CD4-positive, alpha-beta T cell treated with Interleukin-6 for 4 hours (primary cell): ENCODE measurements around the gene ALDH5A1.
"Not testable (repeated sequence)": the region's sequence is repeated elsewhere in the genome, so short reads cannot be mapped to it uniquely, and the experiment has no call there.

ENCODE experiments used
- DNase-seq: peaks from one replicate; pipeline ENCODE4 v3.0.0-alpha.2; 2020; ENCODE audit warnings: mixed read lengths

The ALDH5A1 gene

GRCh38 chr6:24489470-24489869, 5.3 kb upstream of the ALDH5A1 start, which contains the start of gene GPLD1:
GPLD1 (minus strand) TSS chr6:24489578; CDS start chr6:24489511, 67 bp downstream.
- no peak for DNase-seq

GRCh38 chr6:24489881-24490280, 4.9 kb upstream of the ALDH5A1 start:
- no peak for DNase-seq

GRCh38 chr6:24490948-24491347, 3.8 kb upstream of the ALDH5A1 start:
- no peak for DNase-seq

DNA sequence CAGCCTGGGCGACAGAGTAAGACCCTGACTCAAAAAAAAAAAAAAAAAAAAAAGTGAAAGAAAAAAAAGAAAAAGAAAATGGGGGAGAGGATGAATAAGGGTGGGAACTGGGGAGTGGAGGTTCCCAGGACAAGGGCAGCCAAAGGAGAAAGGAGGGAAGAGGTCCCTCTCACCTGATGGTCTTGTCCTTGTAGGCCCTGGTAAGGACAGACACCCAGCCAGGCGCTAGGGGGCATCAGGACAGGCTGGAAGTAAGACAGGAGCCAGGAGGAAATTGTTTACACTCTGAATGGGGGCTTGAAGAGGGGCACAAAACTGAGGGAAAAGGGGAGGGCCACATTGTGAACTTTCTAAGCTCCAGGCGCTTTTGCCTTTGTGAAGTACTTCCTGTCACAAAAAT, 2.3 kb upstream of the ALDH5A1 start:
- DNase-seq: peak; percentile 13

GRCh38 chr6:24493945-24494820, 586 bp upstream of the ALDH5A1 start:
- DNase-seq: no peak

GRCh38 chr6:24497254-24497970, 2.6 kb downstream of the ALDH5A1 start:
- DNase-seq: no peak

DNA sequence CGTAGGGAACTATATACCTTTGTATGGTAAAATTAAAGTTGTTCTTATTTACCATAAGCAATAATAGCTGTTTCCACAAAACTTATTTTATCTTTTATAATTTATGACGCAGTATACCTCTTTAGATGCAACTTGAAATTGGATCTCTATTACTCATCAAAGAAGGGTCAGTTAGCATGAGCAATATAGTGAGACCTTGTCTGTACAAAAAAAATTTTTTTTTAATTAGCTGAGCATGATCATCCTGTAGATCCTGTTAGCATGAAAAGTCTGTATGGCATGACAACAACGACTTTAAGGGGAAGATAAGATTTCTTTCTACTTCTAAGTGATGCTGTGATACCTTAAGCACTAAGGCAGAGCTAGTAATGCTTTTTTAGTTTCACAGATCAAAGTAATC, 5.9 kb downstream of the ALDH5A1 start:
- no peak for DNase-seq

DNA sequence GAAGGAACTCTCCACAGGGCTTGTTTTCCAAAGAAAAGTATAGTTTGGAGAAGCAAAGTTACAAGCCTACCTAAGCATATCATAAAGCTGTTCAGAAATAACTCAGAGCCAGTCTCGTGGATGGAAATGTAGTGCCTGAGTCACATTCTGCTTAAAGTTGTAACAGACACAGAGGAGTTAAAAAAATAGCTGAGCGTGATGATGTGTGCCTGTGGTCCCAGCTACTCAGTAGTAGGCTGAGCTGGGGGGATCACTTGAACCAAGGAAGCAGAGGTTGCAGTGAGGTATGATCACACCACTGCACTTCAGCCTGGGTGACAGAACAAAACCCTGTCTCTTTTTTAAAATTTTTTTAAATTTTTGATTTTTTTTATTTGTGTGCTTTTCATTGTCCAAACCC, 6.6 kb downstream of the ALDH5A1 start:
- DNase-seq: no peak

- no peak for DNase-seq
These were observed 7.1 kb downstream of the ALDH5A1 start for GRCh38 chr6:24501914-24502313.

- DNase-seq: no peak
These were observed 9.5 kb downstream of the ALDH5A1 start for GRCh38 chr6:24504287-24504648.

- no peak for DNase-seq
These were observed 10.1 kb downstream of the ALDH5A1 start for GRCh38 chr6:24504649-24505586.

DNA sequence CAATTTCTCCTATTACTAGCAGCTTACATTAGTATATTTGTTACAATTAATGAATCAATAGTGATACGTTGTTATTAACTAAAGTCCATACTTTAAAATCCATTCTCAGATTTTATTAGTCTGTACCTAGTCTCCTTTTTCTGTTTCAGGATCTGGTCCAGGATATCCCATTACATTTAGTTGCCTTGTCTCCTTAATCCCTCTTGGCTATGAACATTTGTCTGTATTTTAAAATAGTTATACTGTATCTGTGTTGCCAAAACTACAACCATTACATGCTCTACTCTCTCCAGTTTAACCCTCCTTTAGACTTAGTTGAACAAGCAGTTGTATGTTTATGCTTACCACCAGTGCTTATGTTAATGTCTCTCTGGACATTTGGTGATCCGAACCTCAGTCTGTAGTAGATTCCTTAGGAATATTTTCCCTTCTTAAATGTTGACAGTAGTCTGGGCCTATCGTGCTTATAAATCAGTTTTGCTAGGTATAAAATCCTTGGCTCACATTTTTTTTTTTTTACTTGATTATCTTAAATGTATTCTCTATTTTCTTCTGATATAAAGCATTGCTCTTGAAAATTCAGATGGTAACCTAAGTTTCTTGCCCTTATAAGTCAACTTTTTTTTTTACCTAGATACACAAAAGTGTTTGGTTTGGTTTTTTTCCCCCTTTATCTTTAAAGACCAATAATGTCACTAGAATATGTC, 12.2 kb downstream of the ALDH5A1 start:
- no peak for DNase-seq

GRCh38 chr6:24511976-24512375, 17.2 kb downstream of the ALDH5A1 start:
- DNase-seq: not testable (repeated sequence)

DNA sequence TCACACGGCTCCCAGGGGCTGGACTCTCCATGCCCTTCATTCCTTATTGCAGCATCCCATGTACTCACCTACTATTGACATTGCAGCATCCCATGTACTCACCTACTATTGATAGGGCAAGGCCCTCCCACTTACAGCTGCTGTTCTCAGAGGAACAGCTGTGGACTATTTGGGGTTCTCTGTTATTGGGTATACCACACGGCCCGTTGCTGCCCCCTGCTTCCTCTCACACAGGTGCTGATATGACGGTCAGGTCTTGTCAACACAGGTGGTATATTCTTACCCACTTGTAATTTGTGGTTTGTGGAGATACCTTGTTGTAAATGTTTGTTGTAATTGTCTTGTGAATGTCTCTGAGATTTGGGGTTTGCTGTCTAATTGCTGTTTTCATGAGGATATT, 18.8 kb downstream of the ALDH5A1 start:
- no peak for DNase-seq

GRCh38 chr6:24517659-24518543, 23.1 kb downstream of the ALDH5A1 start:
- DNase-seq: no peak

DNA sequence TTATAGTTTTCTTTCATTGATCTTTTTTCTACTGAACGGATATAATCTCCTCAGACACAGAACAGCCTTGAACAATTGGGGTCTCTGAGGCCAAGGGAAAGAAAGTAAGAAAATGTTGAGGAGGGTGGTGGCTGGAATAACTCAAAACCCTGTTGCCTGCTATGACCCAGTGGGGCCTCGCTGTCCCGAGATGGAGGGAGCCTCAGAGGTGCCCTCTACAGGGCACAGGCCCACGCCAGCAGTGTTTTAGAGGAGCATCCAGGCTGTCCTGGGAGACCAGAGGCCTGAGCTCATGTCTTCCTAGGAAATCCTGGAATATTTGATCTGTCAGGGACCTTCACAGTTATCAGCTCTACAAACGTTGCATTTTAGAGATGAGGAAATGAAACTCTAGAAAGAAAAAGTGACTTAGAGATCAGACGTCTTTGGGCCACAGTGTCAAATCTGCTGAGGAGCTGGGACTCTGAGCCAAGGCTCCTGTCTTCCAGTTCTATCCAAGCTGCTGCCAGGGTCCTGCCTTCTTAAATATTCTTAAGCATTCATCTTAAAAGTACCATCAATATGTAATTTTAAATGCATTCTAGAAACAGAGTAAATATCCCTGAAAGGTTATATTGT, 26.3 kb downstream of the ALDH5A1 start:
- DNase-seq: peak; percentile 57

GRCh38 chr6:24522228-24523176, 27.7 kb downstream of the ALDH5A1 start:
- no peak for DNase-seq

DNA sequence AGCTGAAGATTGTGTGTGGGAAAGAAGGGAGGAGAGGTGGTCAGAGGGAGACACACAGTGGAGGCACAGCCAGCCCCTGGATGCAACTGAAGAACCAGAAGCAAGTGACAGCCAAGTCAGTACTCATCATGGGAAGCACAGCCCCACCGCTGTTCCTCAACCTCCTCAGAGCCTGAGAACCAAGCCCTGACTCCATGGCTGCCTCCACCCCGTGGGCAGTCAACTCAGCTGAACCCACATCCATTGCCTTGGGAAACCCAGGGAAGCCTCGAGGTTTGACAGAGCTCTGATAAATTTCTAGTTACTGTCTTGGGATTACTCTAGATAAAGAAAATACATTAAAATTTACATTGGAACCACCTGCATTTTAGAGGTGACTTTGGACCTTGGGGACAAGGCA, 29.6 kb downstream of the ALDH5A1 start:
- DNase-seq: no peak

DNA sequence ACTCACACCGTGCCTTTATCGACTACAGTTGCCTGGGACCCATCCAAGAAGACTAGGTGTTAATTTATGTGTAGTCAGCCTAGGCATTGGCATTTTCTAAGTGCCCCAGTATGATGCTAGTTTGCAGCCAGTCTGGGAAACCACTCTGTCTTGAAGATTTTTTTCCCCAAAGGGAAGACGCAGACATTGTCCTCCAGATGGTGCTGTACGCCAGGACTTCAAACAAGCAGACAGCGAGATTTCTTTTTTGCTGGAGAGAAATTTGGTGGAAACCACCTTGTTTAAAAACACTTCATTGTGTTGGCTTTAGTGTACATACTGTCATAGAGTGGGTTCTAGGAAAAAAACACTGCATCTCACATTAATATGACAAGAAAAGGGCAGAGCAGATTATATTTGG, 30.0 kb downstream of the ALDH5A1 start:
- no peak for DNase-seq

- DNase-seq: no peak
These were observed 35.2 kb downstream of the ALDH5A1 start for GRCh38 chr6:24529985-24530384.
